Body of pancreas (tissue), 4 donors: ENCODE results near the gene SPINT1.

Source experiments
- POLR2A ChIP-seq, 3 donors: fragments of 450-650 bp; IDR thresholded peaks; one replicate each; pipeline ENCODE4 v1.6.1; 2016; ENCODE audit warnings: antibody characterized with exemption in 3 of 3, mild to moderate bottlenecking in 2 of 3
- TF ChIP-seq, protein P1 (sequence below), 7 experiments: fragments of 450-650 bp in 4 of 7; fragments of 200-600 bp in 3 of 7; sonication (generic) in 3 of 7; IDR thresholded peaks; one replicate each; pipeline ENCODE4 v1.5.1; 2016 to 2019; ENCODE audit warnings: antibody characterized with exemption in 7 of 7

DNA sequence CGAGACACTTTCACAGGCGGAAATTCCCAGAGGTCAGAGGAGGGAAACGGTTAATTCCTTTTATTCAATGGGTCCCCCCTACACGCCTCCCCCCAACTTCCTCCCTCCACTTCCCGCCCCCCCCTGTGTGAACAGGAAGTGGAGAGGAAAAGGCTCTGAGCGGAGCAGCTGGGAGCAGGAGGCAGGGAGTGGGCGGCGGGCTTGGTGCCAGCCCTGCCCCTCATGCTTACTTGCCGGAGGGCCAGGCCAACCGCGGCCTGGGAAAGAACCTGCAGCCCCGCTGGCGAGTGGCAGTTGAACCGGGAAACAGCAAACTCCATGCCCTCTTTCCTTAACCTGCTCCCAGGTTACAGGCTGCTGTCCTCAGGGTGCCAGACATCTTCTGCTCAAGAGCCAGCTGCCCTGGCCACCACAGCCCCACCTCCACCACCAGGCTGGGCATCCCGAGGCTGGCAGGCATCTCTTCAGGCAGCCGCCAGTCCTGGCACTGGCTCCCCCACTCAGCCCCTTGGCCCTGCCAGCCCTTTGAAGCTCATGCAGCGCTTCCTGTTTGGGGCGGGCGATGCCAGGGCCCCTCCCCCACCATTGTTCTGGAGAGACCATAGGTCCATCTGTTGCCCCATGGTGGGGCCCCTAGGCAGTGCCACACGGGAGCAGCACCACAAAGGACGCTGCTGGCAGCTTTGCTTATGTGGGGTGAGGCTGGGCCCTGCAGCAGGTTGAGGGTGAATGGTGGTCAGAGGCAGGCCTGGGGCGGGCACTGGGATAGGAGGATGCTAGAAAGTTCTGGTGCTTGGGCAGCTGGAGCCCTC is 63.3 kb downstream of the SPINT1 start:
- TF ChIP-seq, protein P1, sequence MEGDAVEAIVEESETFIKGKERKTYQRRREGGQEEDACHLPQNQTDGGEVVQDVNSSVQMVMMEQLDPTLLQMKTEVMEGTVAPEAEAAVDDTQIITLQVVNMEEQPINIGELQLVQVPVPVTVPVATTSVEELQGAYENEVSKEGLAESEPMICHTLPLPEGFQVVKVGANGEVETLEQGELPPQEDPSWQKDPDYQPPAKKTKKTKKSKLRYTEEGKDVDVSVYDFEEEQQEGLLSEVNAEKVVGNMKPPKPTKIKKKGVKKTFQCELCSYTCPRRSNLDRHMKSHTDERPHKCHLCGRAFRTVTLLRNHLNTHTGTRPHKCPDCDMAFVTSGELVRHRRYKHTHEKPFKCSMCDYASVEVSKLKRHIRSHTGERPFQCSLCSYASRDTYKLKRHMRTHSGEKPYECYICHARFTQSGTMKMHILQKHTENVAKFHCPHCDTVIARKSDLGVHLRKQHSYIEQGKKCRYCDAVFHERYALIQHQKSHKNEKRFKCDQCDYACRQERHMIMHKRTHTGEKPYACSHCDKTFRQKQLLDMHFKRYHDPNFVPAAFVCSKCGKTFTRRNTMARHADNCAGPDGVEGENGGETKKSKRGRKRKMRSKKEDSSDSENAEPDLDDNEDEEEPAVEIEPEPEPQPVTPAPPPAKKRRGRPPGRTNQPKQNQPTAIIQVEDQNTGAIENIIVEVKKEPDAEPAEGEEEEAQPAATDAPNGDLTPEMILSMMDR (IDR thresholded peaks at IDR 0.05): no peak
- TF ChIP-seq POLR2A (IDR thresholded peaks at IDR 0.05): no peak
